HPDE6-E6E7 (cell line): ENCODE measurements around the gene ATP9B.

Source experiments
- DNase-seq: peaks from one replicate; pipeline ENCODE4 v3.0.0; 2011; ENCODE audit warnings: missing footprints; ENCODE audit errors: extremely low spot score

The ATP9B gene

DNA sequence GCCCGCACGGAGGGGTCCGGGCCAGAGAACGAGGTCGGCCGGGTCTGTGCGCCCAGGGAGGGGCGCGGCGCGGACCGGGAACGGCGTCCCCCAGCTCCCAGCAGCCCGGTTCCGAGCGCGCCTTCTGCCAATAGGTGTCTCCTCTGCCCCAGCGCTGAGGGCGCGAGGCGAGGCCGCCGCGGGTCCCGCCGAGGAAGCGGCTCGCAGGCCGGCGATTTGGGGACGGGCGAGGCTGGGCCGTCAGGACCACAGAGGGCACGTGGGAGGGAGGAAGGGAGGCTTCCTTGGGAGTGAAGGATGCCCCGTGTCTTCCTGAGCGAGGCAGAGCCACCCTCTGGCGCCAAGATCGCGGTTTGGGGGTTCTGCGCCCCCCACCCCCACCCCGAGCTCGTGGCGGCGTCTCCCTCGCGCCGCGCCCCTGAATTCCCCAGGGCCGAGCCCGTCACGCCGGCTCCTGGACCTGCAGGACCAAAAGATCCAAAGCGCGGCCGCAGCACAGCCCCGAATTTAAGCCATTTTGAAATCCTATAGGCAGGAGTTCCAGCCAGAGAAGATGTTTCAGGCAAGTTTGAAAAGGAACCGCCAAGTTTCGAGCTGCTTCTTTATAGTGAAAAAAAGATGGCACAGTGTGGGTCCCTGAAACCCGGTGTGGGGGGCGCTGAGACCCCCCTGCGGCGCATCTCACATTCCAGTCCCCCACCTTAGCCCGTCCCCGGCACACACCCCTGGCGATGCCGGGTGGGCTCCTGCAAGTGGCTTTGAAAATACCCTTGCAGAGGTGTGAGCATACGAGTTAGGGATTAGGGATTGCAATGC, 327.4 kb downstream of the ATP9B start:
- no peak for DNase-seq

DNA sequence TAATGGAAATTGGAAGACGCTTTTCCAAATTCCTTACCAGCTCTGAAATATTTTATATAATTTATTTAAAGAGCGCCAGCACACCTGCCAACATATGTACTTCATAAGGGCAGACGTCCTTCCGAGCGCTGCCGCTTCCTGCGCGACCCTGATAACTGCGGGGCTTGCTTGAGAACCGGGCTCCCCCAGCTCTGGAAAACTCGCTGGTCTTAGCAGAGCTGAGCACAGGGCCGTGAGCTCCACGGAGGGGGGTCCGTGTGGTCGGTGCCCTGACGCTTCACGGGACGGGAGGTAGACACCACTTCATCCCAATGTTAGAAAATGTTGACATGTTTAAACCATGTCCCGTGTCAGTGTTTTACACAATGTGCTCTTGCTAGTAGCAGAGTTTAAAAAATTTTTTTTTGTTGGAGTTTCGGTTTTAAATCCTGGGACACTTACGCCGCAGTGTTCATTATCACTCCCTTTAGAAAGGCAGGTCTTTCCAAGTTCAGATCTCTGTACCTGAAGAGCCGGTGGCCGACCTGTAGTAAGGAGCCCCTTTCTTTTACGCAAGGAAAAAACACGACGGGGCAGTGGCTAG, 328.1 kb downstream of the ATP9B start:
- DNase-seq = no peak

GRCh38 chr18:79397830-79398761, 328.9 kb downstream of the ATP9B start:
- no peak for DNase-seq

DNA sequence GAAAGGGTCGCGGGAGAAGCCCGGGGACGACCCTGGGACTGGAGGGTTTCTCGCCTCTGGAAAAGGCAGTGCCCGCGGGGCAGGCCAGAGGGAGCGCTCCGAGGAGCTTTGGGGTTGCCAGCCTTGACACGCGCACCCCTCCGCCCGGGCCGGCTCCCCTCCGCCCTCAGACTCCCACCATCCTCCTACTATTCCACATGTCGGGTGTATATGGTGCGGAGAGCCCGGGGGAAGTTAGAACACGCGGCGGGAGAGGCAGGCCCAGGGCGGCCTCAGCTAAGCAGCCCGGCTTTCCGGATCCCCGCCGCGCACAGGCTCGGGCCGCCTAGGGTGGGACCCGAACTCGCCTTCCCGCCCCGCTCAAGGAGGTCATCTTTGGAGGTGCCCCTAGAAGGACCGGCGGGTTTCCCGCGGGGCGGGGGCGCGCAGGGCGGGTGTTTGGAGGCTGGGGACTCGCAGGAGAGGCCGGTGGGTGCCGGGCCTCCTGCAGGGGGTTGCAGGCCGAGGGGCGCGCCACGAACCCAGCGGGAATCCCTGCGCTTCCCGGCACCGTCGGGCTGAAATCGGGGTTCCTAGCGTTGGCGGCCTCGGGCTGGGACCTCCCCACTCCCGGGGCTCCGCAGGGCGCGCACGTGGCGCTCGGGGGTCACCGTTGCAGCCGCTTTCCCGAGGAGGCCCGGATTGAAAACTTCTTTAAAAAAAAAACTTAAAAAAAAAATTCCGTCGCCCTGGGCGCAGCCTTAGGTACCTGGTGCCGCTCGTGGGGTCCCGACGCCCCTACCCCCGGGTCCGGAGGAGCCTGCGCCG, 330.3 kb downstream of the ATP9B start:
- DNase-seq = no peak

DNA sequence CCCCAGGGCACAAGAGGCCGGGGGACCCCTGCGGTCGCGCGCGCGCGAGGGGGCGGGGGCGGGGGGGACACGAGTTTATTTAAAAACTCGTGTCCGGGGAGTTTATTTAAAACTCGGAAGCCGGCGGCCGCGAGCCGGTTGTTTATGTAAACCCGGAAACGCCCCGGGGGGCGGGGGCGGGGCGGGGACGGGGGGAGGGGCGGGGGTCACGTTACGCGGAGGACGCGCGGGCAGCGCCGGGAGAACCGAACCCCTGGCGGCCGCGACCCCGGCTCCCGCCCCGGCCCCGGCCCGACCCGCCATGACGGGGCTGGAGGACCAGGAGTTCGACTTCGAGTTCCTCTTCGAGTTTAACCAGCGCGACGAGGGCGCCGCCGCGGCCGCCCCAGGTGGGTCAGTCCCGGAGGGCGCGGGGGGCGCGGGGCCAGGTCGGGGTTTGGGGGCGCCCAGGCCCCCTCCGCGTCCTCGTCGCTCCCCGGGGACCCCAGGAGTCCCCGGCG, 330.9 kb downstream of the ATP9B start:
- DNase-seq = no peak

GRCh38 chr18:79400591-79401381, 331.6 kb downstream of the ATP9B start:
- no peak for DNase-seq

- DNase-seq = no peak
These were observed 332.5 kb downstream of the ATP9B start for GRCh38 chr18:79401494-79402208.

DNA sequence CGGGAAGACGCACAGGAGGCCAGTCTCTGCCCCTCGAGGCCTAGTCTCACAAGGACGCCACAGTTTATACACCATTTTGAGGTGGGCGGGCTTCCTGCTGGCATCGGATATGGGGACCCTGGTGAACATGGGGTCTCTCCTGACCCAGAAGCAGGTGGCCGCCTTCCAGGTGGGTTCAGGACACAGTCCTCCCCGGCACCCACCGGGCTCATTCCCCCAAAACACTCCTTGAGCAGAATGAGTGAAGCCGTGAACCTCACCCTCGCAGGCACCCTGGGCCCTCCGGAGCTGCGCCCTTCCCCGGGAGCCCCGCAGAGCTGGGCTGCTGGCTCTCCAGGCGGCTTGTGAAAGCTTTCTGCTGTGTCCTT, 333.0 kb downstream of the ATP9B start:
- DNase-seq = no peak

DNA sequence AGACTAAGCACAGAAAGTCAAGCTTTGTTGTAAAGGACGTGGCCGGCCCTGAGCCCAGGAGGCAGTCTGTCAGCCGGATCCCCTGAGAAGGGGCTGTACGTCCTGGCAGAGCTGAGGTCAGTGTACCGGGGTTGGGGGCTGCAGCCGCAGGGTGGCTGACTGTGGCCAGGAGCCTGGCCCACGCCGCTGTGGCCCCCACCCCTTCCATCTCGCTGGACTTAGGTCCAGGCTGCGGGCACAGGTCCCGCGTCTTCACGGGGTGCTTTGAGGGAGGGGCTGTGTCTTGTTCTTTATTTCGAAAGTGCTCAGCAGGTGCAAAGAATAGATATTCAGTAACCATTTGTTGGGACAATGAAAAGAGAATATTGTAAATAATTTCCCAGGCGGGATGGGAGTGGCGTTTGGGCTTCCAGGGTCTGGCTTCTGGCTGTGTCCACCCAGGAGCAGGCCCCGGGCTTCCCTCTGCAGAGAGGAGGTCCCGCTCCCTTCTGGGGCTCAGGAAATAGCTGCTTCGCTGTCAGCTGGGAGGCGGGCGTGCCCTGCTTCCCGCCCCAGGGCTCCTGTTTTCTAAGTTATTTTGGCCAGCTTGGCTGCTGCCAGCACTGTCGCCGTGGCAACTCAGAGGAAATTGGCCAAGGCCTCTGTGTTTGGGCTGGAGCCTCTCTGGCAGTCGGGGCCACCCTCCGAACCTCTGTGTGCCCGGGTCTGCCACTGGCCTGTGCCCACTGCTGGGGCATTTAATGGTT, 334.0 kb downstream of the ATP9B start:
- DNase-seq = no peak

DNA sequence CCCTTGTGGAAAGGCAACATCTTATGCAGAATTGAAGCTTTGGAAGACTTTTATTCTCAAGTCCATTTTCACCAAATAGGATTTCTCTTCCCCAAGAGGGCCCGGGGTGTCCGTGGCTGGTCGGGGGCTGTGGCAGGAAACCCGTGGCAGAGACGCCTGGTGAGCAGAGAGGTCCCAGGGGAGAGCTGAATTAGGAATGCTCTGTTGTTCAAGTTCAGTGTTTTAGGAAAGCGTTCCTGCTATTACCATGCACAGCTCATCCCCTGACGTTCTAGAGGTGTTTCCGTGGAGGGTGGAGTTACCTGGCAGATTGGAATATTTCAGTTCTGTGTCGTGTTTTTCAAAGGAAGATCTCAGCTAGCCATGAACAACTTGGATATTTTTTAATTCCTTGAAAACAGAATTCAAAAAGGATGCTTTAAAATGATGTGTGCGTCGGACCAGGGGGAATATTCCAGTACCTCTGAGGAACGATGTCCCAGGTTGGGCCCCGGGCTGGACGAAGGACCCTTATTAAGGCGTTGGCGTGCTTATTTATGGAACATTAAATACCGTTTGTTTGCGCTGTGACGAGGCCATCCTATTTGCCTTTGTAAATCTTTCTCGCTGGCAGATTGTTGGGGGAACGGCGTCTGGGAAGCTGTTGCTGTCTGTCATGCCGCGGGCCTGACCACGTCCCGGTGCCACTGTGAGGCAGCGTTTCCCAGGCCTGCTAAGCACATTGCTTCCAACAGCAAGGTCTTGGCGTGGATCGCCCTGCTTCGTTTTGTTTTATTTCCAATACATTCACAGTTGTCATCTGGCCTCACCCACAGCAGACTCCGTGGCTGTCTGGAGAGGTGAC, 334.8 kb downstream of the ATP9B start:
- no peak for DNase-seq

GRCh38 chr18:79404567-79404910, 335.3 kb downstream of the ATP9B start:
- no peak for DNase-seq

DNA sequence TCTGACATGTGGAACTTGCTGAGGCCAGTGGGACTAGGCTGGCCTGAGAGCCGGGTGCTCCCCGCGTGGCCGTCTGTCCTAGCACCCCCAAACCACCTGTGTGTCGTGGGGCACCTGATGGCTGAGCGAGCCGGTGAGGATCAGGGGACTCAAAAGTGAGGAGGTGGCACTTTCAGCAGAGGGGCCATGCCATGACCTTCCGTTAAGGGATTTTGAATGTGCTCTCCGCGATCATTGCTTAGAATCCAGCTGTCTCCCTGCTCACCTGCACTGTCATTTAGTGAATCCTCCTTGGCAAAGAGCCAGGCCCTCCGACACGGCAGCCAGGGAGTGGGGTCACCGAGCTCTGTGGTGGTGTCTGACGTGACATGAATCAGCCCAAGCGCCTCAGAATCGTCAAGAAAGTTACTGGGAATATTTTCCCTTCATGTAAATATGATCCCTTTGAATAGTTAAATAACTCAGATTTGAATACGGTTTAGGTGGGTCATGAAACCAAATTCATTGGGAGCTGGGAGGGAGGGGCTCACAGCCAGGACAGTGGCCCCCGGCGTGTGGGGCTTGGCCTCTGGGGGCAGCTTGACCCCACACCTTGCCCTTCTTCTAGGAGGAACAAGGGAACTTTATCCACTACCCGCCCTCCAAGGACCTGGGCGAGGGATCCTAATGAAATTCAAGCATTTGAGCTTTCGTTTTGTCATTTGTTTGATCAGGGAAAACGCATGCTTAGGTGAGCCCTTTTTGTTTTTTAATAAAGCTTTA, 336.0 kb downstream of the ATP9B start:
- no peak for DNase-seq

GRCh38 chr18:79405781-79406575, 336.8 kb downstream of the ATP9B start:
- no peak for DNase-seq

DNA sequence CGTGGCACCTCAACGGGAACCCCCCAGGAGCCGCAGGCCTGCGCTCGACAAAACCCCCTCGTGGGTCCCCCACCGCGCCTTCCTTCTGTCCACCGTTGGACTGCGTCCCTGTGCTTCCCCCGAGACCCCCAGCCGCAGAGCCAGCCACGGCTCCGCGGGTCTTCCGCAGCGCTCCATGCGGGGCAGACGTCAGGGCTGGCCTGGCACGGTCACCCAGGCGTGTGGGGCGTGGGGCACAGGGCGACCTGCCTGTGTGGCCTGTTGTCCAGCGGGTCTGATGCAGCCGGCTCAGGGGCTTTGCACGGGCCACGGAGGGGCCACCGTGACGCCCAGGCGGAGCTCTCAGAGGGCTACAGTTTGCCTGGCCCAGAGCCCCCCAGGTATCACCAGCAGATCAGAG, 337.5 kb downstream of the ATP9B start:
- DNase-seq = no peak

- DNase-seq = no peak
These were observed 340.1 kb downstream of the ATP9B start for GRCh38 chr18:79409313-79409712.

- no peak for DNase-seq
These were observed 341.0 kb downstream of the ATP9B start for GRCh38 chr18:79410171-79410641.
